ENCODE data around the gene CTXND1.
A peak's percentile ranks its signal among the peaks of the same experiment; 100 is the strongest.
"Not testable (repeated sequence)": the region's sequence is repeated elsewhere in the genome, so short reads cannot be mapped to it uniquely, and the experiment has no call there.

Gene CTXND1

GRCh38 chr15:80161468-80162016, 90.5 kb downstream of the CTXND1 start:
- FAIRE-seq: no peak
- DNase-seq (ENCODE audit: insufficient read length, low spot score): no peak
- TF ChIP-seq POLR2A (IDR thresholded peaks at IDR 0.05; ENCODE audit: low read depth, low read length): no peak

GRCh38 chr15:80160570-80161156, 91.3 kb downstream of the CTXND1 start:
- TF ChIP-seq POLR2A (IDR thresholded peaks at IDR 0.05; ENCODE audit: low read depth, low read length): 0 out of 2 replicates have a peak, but pooled peaks have one; percentile 16
- FAIRE-seq: no peak
- peak; percentile 24 for DNase-seq (ENCODE audit: insufficient read length, low spot score)

GRCh38 chr15:80159811-80160569, 92.0 kb downstream of the CTXND1 start:
- FAIRE-seq (no peak), DNase-seq (ENCODE audit: insufficient read length, low spot score) (no peak)
- TF ChIP-seq POLR2A (IDR thresholded peaks at IDR 0.05; ENCODE audit: low read depth, low read length): no peak

GRCh38 chr15:80159301-80159700, 92.7 kb downstream of the CTXND1 start:
- DNase-seq (ENCODE audit: insufficient read length, low spot score) (no peak), FAIRE-seq (no peak)
- TF ChIP-seq POLR2A (IDR thresholded peaks at IDR 0.05; ENCODE audit: low read depth, low read length): no peak

- DNase-seq (ENCODE audit: insufficient read length, low spot score) (no peak), FAIRE-seq (no peak)
- TF ChIP-seq POLR2A (IDR thresholded peaks at IDR 0.05; ENCODE audit: low read depth, low read length): no peak
Measured at GRCh38 chr15:80157215-80157614, 94.8 kb downstream of the CTXND1 start.

GRCh38 chr15:80156176-80156720, 95.8 kb downstream of the CTXND1 start:
- FAIRE-seq (no peak), DNase-seq (ENCODE audit: insufficient read length, low spot score) (no peak)
- TF ChIP-seq POLR2A (IDR thresholded peaks at IDR 0.05; ENCODE audit: low read depth, low read length): no peak

- not testable (repeated sequence) for FAIRE-seq; DNase-seq (ENCODE audit: insufficient read length, low spot score)
Measured at GRCh38 chr15:80155378-80156175, 96.4 kb downstream of the CTXND1 start.

- no peak for DNase-seq (ENCODE audit: insufficient read length, low spot score)
- no peak for TF ChIP-seq POLR2A (IDR thresholded peaks at IDR 0.05; ENCODE audit: low read depth, low read length)
- no peak for FAIRE-seq
Measured at GRCh38 chr15:80155001-80155377, 97.0 kb downstream of the CTXND1 start.

- no peak for DNase-seq (ENCODE audit: insufficient read length, low spot score)
- no peak for TF ChIP-seq POLR2A (IDR thresholded peaks at IDR 0.05; ENCODE audit: low read depth, low read length)
- FAIRE-seq: no peak
Measured at GRCh38 chr15:80154336-80154735, 97.7 kb downstream of the CTXND1 start.

- DNase-seq (ENCODE audit: insufficient read length, low spot score): no peak
- no peak for TF ChIP-seq POLR2A (IDR thresholded peaks at IDR 0.05; ENCODE audit: low read depth, low read length)
- FAIRE-seq: no peak
Measured at GRCh38 chr15:80153900-80154299, 98.1 kb downstream of the CTXND1 start.

- TF ChIP-seq POLR2A (IDR thresholded peaks at IDR 0.05; ENCODE audit: low read depth, low read length): peak; percentile 26; the same call in 1 of the 2 replicates
- no peak for FAIRE-seq
- DNase-seq (ENCODE audit: insufficient read length, low spot score): peak; percentile 39
Measured at GRCh38 chr15:80152896-80153876, 98.8 kb downstream of the CTXND1 start, which contains the start of gene FAH. TSS of gene FAH (plus strand) at chr15:80152999. CDS start at chr15:80153055, 56 bp downstream.

- no peak for TF ChIP-seq POLR2A (IDR thresholded peaks at IDR 0.05; ENCODE audit: low read depth, low read length)
- FAIRE-seq (no peak), DNase-seq (ENCODE audit: insufficient read length, low spot score) (peak; percentile 69)
Measured at GRCh38 chr15:80152180-80152895, 99.7 kb downstream of the CTXND1 start.
